HUES64 (cell line): ENCODE measurements around the gene OPCML.

Source experiments
- H3K27ac ChIP-seq: 2 replicates; pipeline ENCODE4 v1.7.0; 2013; ENCODE audit warnings: low read depth, low read length, inconsistent platforms
- H3K27me3 ChIP-seq: 2 replicates; pipeline ENCODE4 v1.6.1; 2013; ENCODE audit warnings: mild to moderate bottlenecking, low read length; ENCODE audit not compliant: insufficient read depth
- H3K36me3 ChIP-seq: 2 replicates; pipeline ENCODE4 v1.6.1; 2013; ENCODE audit warnings: mild to moderate bottlenecking, low read length; ENCODE audit not compliant: insufficient read depth
- H3K4me1 ChIP-seq: 2 replicates; pipeline ENCODE4 v1.6.1; 2013; ENCODE audit warnings: mild to moderate bottlenecking, low read length, moderate library complexity; ENCODE audit not compliant: insufficient read depth
- H3K4me3 ChIP-seq: 2 replicates; pipeline ENCODE4 v1.5.1; 2013; ENCODE audit warnings: mild to moderate bottlenecking, low read length, moderate library complexity
- H3K9ac ChIP-seq: 2 replicates; pipeline ENCODE4 v1.6.1; 2013; ENCODE audit warnings: mild to moderate bottlenecking, low read depth, low read length
- H3K9me3 ChIP-seq: 2 replicates; pipeline ENCODE4 v1.6.1; 2013; ENCODE audit warnings: low read depth, low read length; ENCODE audit not compliant: insufficient read depth
- WGBS: fragments of 150-250, 120-280 bp; methylation state at CpG from one replicate; pipeline ENCODE4 v1.1.7; 2013; ENCODE audit warnings: missing lambda C conversion rate; 5-methylcytosine and 5-hydroxymethylcytosine counted together

OPCML gene

GRCh38 chr11:133154781-133155180, 377.5 kb downstream of the OPCML start:
- no peaks in the 10 kb centered on the region for H3K9me3 ChIP-seq
- H3K4me3 ChIP-seq = no peak overlapping the region
- WGBS = 95% methylated on average over 4 of the region's 4 CpGs
- no peaks in the 10 kb centered on the region for H3K4me1 ChIP-seq
- no peaks in the 10 kb centered on the region for H3K27me3 ChIP-seq
- no peaks in the 10 kb centered on the region for H3K36me3 ChIP-seq
- H3K27ac ChIP-seq = no peak overlapping the region
- H3K9ac ChIP-seq = no peak overlapping the region

- 96% methylated on average over 7 of the region's 8 CpGs for WGBS
- Histone ChIP-seq H3K27ac (no peak overlapping the region), H3K9ac (no peak overlapping the region), H3K4me1 (0 out of 2 replicates have a peak, but pooled peaks cover 3% of the 10 kb centered on the region), H3K36me3 (no peaks in the 10 kb centered on the region), H3K9me3 (no peaks in the 10 kb centered on the region), H3K27me3 (no peaks in the 10 kb centered on the region), H3K4me3 (no peak overlapping the region)
Measured at GRCh38 chr11:133154076-133154475, 378.2 kb downstream of the OPCML start.

GRCh38 chr11:133153031-133153430, 379.3 kb downstream of the OPCML start:
- no peaks in the 10 kb centered on the region for H3K9me3 ChIP-seq
- no peak overlapping the region for H3K27ac ChIP-seq
- H3K4me1 ChIP-seq = 0 out of 2 replicates have a peak, but pooled peaks cover 3% of the 10 kb centered on the region
- no peak overlapping the region for H3K9ac ChIP-seq
- H3K4me3 ChIP-seq = no peak overlapping the region
- H3K27me3 ChIP-seq = no peaks in the 10 kb centered on the region
- 68% methylated on average over 18 of the region's 18 CpGs for WGBS
- H3K36me3 ChIP-seq = no peaks in the 10 kb centered on the region

GRCh38 chr11:133149698-133150097, 382.6 kb downstream of the OPCML start:
- WGBS = 62% methylated on average over 5 of the region's 5 CpGs

GRCh38 chr11:133147625-133148024, 384.7 kb downstream of the OPCML start:
- WGBS = 94% methylated on average over 8 of the region's 8 CpGs
- no peak overlapping the region for H3K4me3 ChIP-seq
- H3K36me3 ChIP-seq = no peaks in the 10 kb centered on the region
- H3K27me3 ChIP-seq = no peaks in the 10 kb centered on the region
- no peaks in the 10 kb centered on the region for H3K9me3 ChIP-seq
- H3K27ac ChIP-seq = no peak overlapping the region
- no peak overlapping the region for H3K9ac ChIP-seq
- 0 out of 2 replicates have a peak, but pooled peaks cover 3% of the 10 kb centered on the region for H3K4me1 ChIP-seq

More at GRCh38 chr11:133149698-133150097, 382.6 kb downstream of the OPCML start:
- H3K27me3 ChIP-seq = no peaks in the 10 kb centered on the region
- no peak overlapping the region for H3K4me3 ChIP-seq
- no peaks in the 10 kb centered on the region for H3K9me3 ChIP-seq
- H3K4me1 ChIP-seq = 0 out of 2 replicates have a peak, but pooled peaks cover 3% of the 10 kb centered on the region
- no peaks in the 10 kb centered on the region for H3K36me3 ChIP-seq
- H3K27ac ChIP-seq = no peak overlapping the region
- no peak overlapping the region for H3K9ac ChIP-seq

- Histone ChIP-seq H3K9ac (no peak overlapping the region), H3K4me3 (no peak overlapping the region), H3K27me3 (no peaks in the 10 kb centered on the region), H3K36me3 (no peaks in the 10 kb centered on the region), H3K4me1 (0 out of 2 replicates have a peak, but pooled peaks cover 3% of the 10 kb centered on the region), H3K9me3 (no peaks in the 10 kb centered on the region), H3K27ac (no peak overlapping the region)
- WGBS = 89% methylated on average over 7 of the region's 7 CpGs
Measured at GRCh38 chr11:133146697-133147306, 385.5 kb downstream of the OPCML start.

- Histone ChIP-seq H3K9ac (no peak overlapping the region), H3K9me3 (no peaks in the 10 kb centered on the region), H3K4me1 (peaks cover 24% of the 10 kb centered on the region), H3K36me3 (no peaks in the 10 kb centered on the region), H3K27ac (no peak overlapping the region), H3K4me3 (no peak overlapping the region), H3K27me3 (no peaks in the 10 kb centered on the region)
- 96% methylated on average over 5 of the region's 5 CpGs for WGBS
Measured at GRCh38 chr11:133137939-133138338, 394.4 kb downstream of the OPCML start.

- no peaks in the 10 kb centered on the region for H3K27me3 ChIP-seq
- no peaks in the 10 kb centered on the region for H3K36me3 ChIP-seq
- H3K9me3 ChIP-seq = no peaks in the 10 kb centered on the region
- H3K27ac ChIP-seq = no peak overlapping the region
- H3K9ac ChIP-seq = no peak overlapping the region
- no peak overlapping the region for H3K4me3 ChIP-seq
- peaks cover 24% of the 10 kb centered on the region for H3K4me1 ChIP-seq
- 83% methylated on average over 2 of the region's 2 CpGs for WGBS
Measured at GRCh38 chr11:133137270-133137669, 395.0 kb downstream of the OPCML start.

- Histone ChIP-seq H3K9me3 (no peaks in the 10 kb centered on the region), H3K36me3 (no peaks in the 10 kb centered on the region), H3K27ac (no peak overlapping the region), H3K27me3 (no peaks in the 10 kb centered on the region), H3K4me3 (no peak overlapping the region), H3K9ac (no peak overlapping the region), H3K4me1 (peaks cover 24% of the 10 kb centered on the region)
- WGBS = 72% methylated on average over 4 of the region's 4 CpGs
Measured at GRCh38 chr11:133136376-133136775, 395.9 kb downstream of the OPCML start.

GRCh38 chr11:133134314-133135173, 397.8 kb downstream of the OPCML start:
- H3K27ac ChIP-seq = no peak overlapping the region
- H3K27me3 ChIP-seq = no peaks in the 10 kb centered on the region
- H3K9me3 ChIP-seq = no peaks in the 10 kb centered on the region
- H3K4me3 ChIP-seq = no peak overlapping the region
- 30% methylated on average over 10 of the region's 11 CpGs for WGBS
- no peak overlapping the region for H3K9ac ChIP-seq
- peaks cover 24% of the 10 kb centered on the region for H3K4me1 ChIP-seq
- H3K36me3 ChIP-seq = no peaks in the 10 kb centered on the region

GRCh38 chr11:133133606-133134005, 398.7 kb downstream of the OPCML start:
- Histone ChIP-seq H3K36me3 (no peaks in the 10 kb centered on the region), H3K4me1 (peaks cover 24% of the 10 kb centered on the region), H3K4me3 (no peak overlapping the region), H3K27ac (no peak overlapping the region), H3K9me3 (no peaks in the 10 kb centered on the region), H3K27me3 (no peaks in the 10 kb centered on the region), H3K9ac (no peak overlapping the region)
- WGBS = 87% methylated on average over 4 of the region's 4 CpGs
